ENCODE results near the gene CCDC91. TPM values are rescaled to one million over a fixed set of nuclear protein-coding genes. Genes with fewer than 3 reads are reported as not detected.

CCDC91 gene
- total RNA-seq, 2 experiments from 2014 or later: 52.9 to 55.3 TPM

GRCh38 chr12:28507867-28508266 lies 317.6 kb downstream of the CCDC91 start:
- H3K4me1 ChIP-seq (ENCODE audit: insufficient read depth, low read length): no peaks in the 10 kb centered on the region
- Mint-ChIP-seq H3K27ac (no peak overlapping the region), H3K4me3 (no peak overlapping the region), H3K36me3 (ENCODE audit: low read depth) (peaks cover 74% of the 10 kb centered on the region), H3K4me1 (ENCODE audit: low read depth) (no peaks in the 10 kb centered on the region), H3K27me3 (no peaks in the 10 kb centered on the region), H3K9me3 (peaks cover 3% of the 10 kb centered on the region)
- POLR2A ChIA-PET: no interaction called here
- DNase-seq (no peak), ATAC-seq (ENCODE audit: poor library complexity) (no peak)
- no peaks in the 10 kb centered on the region for H3K27me3 ChIP-seq (ENCODE audit: control insufficient read depth in 1 of 2, insufficient read depth in 2 of 2, low read length in 2 of 2)
- no peaks in the 10 kb centered on the region for H3K36me3 ChIP-seq (ENCODE audit: insufficient read depth, low read length)
- H3K4me3 ChIP-seq (ENCODE audit: low read length): no peak overlapping the region
- no peak overlapping the region for H3K27ac ChIP-seq (ENCODE audit: low read depth in 1 of 2, low read length in 2 of 2)
- H3K9me3 ChIP-seq (ENCODE audit: control insufficient read depth in 1 of 2, insufficient read depth in 1 of 2, low read length in 2 of 2): no peaks in the 10 kb centered on the region
- TF ChIP-seq, protein P1, sequence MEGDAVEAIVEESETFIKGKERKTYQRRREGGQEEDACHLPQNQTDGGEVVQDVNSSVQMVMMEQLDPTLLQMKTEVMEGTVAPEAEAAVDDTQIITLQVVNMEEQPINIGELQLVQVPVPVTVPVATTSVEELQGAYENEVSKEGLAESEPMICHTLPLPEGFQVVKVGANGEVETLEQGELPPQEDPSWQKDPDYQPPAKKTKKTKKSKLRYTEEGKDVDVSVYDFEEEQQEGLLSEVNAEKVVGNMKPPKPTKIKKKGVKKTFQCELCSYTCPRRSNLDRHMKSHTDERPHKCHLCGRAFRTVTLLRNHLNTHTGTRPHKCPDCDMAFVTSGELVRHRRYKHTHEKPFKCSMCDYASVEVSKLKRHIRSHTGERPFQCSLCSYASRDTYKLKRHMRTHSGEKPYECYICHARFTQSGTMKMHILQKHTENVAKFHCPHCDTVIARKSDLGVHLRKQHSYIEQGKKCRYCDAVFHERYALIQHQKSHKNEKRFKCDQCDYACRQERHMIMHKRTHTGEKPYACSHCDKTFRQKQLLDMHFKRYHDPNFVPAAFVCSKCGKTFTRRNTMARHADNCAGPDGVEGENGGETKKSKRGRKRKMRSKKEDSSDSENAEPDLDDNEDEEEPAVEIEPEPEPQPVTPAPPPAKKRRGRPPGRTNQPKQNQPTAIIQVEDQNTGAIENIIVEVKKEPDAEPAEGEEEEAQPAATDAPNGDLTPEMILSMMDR (IDR thresholded peaks at IDR 0.05): no peak
- intact Hi-C loops (cut with DNase I, micrococcal nuclease): no loop called here
- CTCF ChIA-PET: interaction anchor here (1.0 kb wide), 1 partner anchor 38 kb away, joined by 3 read pairs; no protein-coding TSS in a partner anchor

GRCh38 chr12:28512406-28512805 lies 322.1 kb downstream of the CCDC91 start:
- H3K27me3 ChIP-seq (ENCODE audit: control insufficient read depth in 1 of 2, insufficient read depth in 2 of 2, low read length in 2 of 2): no peaks in the 10 kb centered on the region
- H3K4me3 ChIP-seq (ENCODE audit: low read length): no peak overlapping the region
- Mint-ChIP-seq H3K27me3 (no peaks in the 10 kb centered on the region), H3K36me3 (ENCODE audit: low read depth) (peaks cover 86% of the 10 kb centered on the region), H3K4me1 (ENCODE audit: low read depth) (no peaks in the 10 kb centered on the region), H3K9me3 (peaks cover 3% of the 10 kb centered on the region), H3K27ac (no peak overlapping the region), H3K4me3 (no peak overlapping the region)
- intact Hi-C loops (cut with DNase I, micrococcal nuclease): no loop called here
- no peak for DNase-seq
- H3K36me3 ChIP-seq (ENCODE audit: insufficient read depth, low read length): no peaks in the 10 kb centered on the region
- TF ChIP-seq, protein P1 (IDR thresholded peaks at IDR 0.05): no peak
- CTCF ChIA-PET: no interaction called here
- ATAC-seq (ENCODE audit: poor library complexity): no peak
- H3K27ac ChIP-seq (ENCODE audit: low read depth in 1 of 2, low read length in 2 of 2): no peak overlapping the region
- no peaks in the 10 kb centered on the region for H3K9me3 ChIP-seq (ENCODE audit: control insufficient read depth in 1 of 2, insufficient read depth in 1 of 2, low read length in 2 of 2)
- POLR2A ChIA-PET: interaction anchor here (0.5 kb wide), 1 partner anchor 24 kb away, joined by 3 read pairs; no protein-coding TSS in a partner anchor
- no peaks in the 10 kb centered on the region for H3K4me1 ChIP-seq (ENCODE audit: insufficient read depth, low read length)

DNA sequence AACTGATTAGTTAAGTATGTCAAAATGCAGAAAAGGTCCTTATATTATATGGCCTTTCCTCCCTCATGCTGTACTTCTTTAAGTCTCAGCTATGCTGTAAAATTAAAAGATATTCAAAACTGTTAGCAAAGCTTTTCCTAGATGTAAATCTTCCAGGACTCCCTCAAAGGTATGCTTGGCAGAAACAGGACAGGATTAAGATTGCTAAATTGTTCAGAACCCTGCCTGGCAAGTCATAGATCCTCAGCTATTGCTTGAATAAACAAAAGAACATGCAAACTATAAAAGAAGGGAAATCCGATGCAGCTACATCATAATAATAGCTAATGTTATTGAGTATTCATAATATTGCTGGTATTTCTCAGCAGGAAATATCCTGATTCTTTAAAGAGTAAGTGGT lies 322.6 kb downstream of the CCDC91 start:
- ATAC-seq (ENCODE audit: poor library complexity) (no peak), DNase-seq (no peak)
- Histone ChIP-seq H3K9me3 (ENCODE audit: control insufficient read depth in 1 of 2, insufficient read depth in 1 of 2, low read length in 2 of 2) (no peaks in the 10 kb centered on the region), H3K27me3 (ENCODE audit: control insufficient read depth in 1 of 2, insufficient read depth in 2 of 2, low read length in 2 of 2) (no peaks in the 10 kb centered on the region), H3K27ac (ENCODE audit: low read depth in 1 of 2, low read length in 2 of 2) (no peak overlapping the region), H3K36me3 (ENCODE audit: insufficient read depth, low read length) (no peaks in the 10 kb centered on the region), H3K4me3 (ENCODE audit: low read length) (no peak overlapping the region), H3K4me1 (ENCODE audit: insufficient read depth, low read length) (no peaks in the 10 kb centered on the region)
- H3K4me3 Mint-ChIP-seq: no peak overlapping the region
- CTCF ChIA-PET: no interaction called here
- POLR2A ChIA-PET: interaction anchor here (0.5 kb wide), 1 partner anchor 23 kb away, joined by 3 read pairs; no protein-coding TSS in a partner anchor
- H3K27ac Mint-ChIP-seq: no peak overlapping the region
- peaks cover 90% of the 10 kb centered on the region for H3K36me3 Mint-ChIP-seq (ENCODE audit: low read depth)
- H3K9me3 Mint-ChIP-seq: peaks cover 3% of the 10 kb centered on the region
- intact Hi-C loops (cut with DNase I, micrococcal nuclease): no loop called here
- no peaks in the 10 kb centered on the region for H3K4me1 Mint-ChIP-seq (ENCODE audit: low read depth)
- no peaks in the 10 kb centered on the region for H3K27me3 Mint-ChIP-seq
- TF ChIP-seq, protein P1 (IDR thresholded peaks at IDR 0.05): no peak
